A673 (cell line): ENCODE data around the gene CAMK2G. TPM values are rescaled to one million over a fixed set of nuclear protein-coding genes. Genes with fewer than 3 reads are reported as not detected.

Source experiments
- BruUV-seq: library from RNA; stranded (reverse); fragments of 400-500 nt; replicated peaks from 2 replicates; lab custom pipeline; 2021; lab: Mats Ljungman, UMichigan
- CTCF ChIA-PET: fragments of 300-600 bp; sonication (Branson Sonifier 250); formaldehyde crosslinking; loops from one replicate; lab custom pipeline; 2022; ENCODE audit warnings: antibody characterized with exemption; lab: Charles Lee
- POLR2A ChIA-PET: fragments of 300-600 bp; sonication (Branson Sonifier 250); formaldehyde crosslinking; loops from one replicate; lab custom pipeline; 2022; ENCODE audit warnings: antibody characterized with exemption; ENCODE audit not compliant: low non-redundant PET; lab: Charles Lee
- DNase-seq: peaks from one replicate; pipeline ENCODE4 v3.0.0-alpha.2; 2015; ENCODE audit warnings: low spot score
- H3K27ac ChIP-seq: fragments of 200-600 bp; sonication (generic); 2 replicates; pipeline ENCODE4 v1.5.1; 2016; ENCODE audit warnings: mixed run types, low read depth, mild to moderate bottlenecking, mixed read lengths, antibody characterized with exemption, low read length; ENCODE audit not compliant: poor library complexity, severe bottlenecking
- H3K27me3 ChIP-seq: fragments of 200-600 bp; sonication (generic); replicated peaks from 2 replicates; pipeline ENCODE4 v1.6.1; 2017; ENCODE audit warnings: mixed run types, low read depth, mild to moderate bottlenecking, mixed read lengths, antibody characterized with exemption, low read length; ENCODE audit not compliant: insufficient read depth, poor library complexity
- H3K36me3 ChIP-seq: fragments of 200-600 bp; sonication (generic); 2 replicates; pipeline ENCODE4 v1.6.1; 2016; ENCODE audit warnings: mixed run types, mild to moderate bottlenecking, mixed read lengths, antibody characterized with exemption, low read length; ENCODE audit not compliant: insufficient read depth, poor library complexity, severe bottlenecking
- H3K4me1 ChIP-seq: fragments of 200-600 bp; sonication (generic); 2 replicates; pipeline ENCODE4 v1.6.1; 2017; ENCODE audit warnings: mixed run types, mild to moderate bottlenecking, mixed read lengths, antibody characterized with exemption, low read length; ENCODE audit not compliant: insufficient read depth, poor library complexity, severe bottlenecking
- H3K4me3 ChIP-seq: fragments of 200-600 bp; sonication (generic); 2 replicates; pipeline ENCODE4 v1.5.1; 2016; ENCODE audit warnings: low read depth, mixed run types, mild to moderate bottlenecking, mixed read lengths, low read length; ENCODE audit not compliant: poor library complexity, severe bottlenecking
- H3K9me3 ChIP-seq: fragments of 200-600 bp; sonication (generic); 2 replicates; pipeline ENCODE4 v1.6.1; 2016; ENCODE audit warnings: mixed run types, low read depth, mild to moderate bottlenecking, mixed read lengths, antibody characterized with exemption, low read length; ENCODE audit not compliant: poor library complexity, severe bottlenecking
- EZH2 ChIP-seq: fragments of 200-600 bp; sonication (generic); IDR thresholded peaks from 2 replicates; pipeline ENCODE4 v1.6.1; 2017; ENCODE audit warnings: borderline replicate concordance, low read depth, mild to moderate bottlenecking, mixed read lengths, antibody characterized with exemption, low read length; ENCODE audit not compliant: poor library complexity, severe bottlenecking
- intact Hi-C: fragments of 100-400 bp; cut with micrococcal nuclease; formaldehyde crosslinking; loops from one replicate; pipeline ENCODE4 v1.10.0; 2022; ENCODE audit not compliant: unreplicated experiment
- total RNA-seq: library from RNA; stranded (reverse); gene quantifications from 2 replicates; pipeline ENCODE4 v1.2.3, GENCODE V29; 2021
- TF ChIP-seq, protein P1 (sequence below): fragments of 300-800, 200-600 bp; sonication (generic); conservative IDR thresholded peaks from 2 replicates; pipeline ENCODE4 v1.5.1; 2017; ENCODE audit warnings: low read depth, mild to moderate bottlenecking, antibody characterized with exemption, low read length, moderate library complexity, mixed read lengths

CAMK2G gene
- total RNA-seq, 1 experiment from 2014 or later: 32.7 TPM

- H3K36me3 ChIP-seq: peaks cover 15% of the 10 kb centered on the region
- TF ChIP-seq, protein P1, sequence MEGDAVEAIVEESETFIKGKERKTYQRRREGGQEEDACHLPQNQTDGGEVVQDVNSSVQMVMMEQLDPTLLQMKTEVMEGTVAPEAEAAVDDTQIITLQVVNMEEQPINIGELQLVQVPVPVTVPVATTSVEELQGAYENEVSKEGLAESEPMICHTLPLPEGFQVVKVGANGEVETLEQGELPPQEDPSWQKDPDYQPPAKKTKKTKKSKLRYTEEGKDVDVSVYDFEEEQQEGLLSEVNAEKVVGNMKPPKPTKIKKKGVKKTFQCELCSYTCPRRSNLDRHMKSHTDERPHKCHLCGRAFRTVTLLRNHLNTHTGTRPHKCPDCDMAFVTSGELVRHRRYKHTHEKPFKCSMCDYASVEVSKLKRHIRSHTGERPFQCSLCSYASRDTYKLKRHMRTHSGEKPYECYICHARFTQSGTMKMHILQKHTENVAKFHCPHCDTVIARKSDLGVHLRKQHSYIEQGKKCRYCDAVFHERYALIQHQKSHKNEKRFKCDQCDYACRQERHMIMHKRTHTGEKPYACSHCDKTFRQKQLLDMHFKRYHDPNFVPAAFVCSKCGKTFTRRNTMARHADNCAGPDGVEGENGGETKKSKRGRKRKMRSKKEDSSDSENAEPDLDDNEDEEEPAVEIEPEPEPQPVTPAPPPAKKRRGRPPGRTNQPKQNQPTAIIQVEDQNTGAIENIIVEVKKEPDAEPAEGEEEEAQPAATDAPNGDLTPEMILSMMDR: no peak
- no peak for TF ChIP-seq EZH2
- no peak overlapping the region for H3K4me3 ChIP-seq
- H3K27ac ChIP-seq: no peak overlapping the region
- intact Hi-C loops: no loop called here
- no peaks in the 10 kb centered on the region for H3K27me3 ChIP-seq
- DNase-seq: no peak
- no peaks in the 10 kb centered on the region for H3K9me3 ChIP-seq
- no peaks in the 10 kb centered on the region for H3K4me1 ChIP-seq
- ChIA-PET CTCF (interaction anchor here (0.6 kb wide), 1 partner anchor 62 kb away, joined by 5 read pairs; no protein-coding TSS in a partner anchor), POLR2A (no interaction called here)
- BruUV-seq: no TSS peak
Measured at GRCh38 chr10:73840403-73841060, 33.8 kb downstream of the CAMK2G start.

GRCh38 chr10:73840056-73840402, 34.3 kb downstream of the CAMK2G start:
- Histone ChIP-seq H3K27me3 (no peaks in the 10 kb centered on the region), H3K4me1 (no peaks in the 10 kb centered on the region), H3K36me3 (peaks cover 15% of the 10 kb centered on the region), H3K4me3 (no peak overlapping the region), H3K9me3 (no peaks in the 10 kb centered on the region), H3K27ac (no peak overlapping the region)
- BruUV-seq: no TSS peak
- CTCF ChIA-PET: interaction anchor here (0.6 kb wide), 1 partner anchor 62 kb away, joined by 5 read pairs; no protein-coding TSS in a partner anchor
- POLR2A ChIA-PET: no interaction called here
- intact Hi-C loops: no loop called here
- TF ChIP-seq EZH2: no peak
- TF ChIP-seq, protein P1: no peak
- no peak for DNase-seq

- no peak for DNase-seq
Measured at GRCh38 chr10:73839276-73839966, 34.9 kb downstream of the CAMK2G start.

More at GRCh38 chr10:73839276-73839966, 34.9 kb downstream of the CAMK2G start:
- intact Hi-C loops: no loop called here
- TF ChIP-seq, protein P1: no peak
- TF ChIP-seq EZH2: no peak
- no TSS peak for BruUV-seq
- peaks cover 15% of the 10 kb centered on the region for H3K36me3 ChIP-seq
- no peak overlapping the region for H3K4me3 ChIP-seq
- POLR2A ChIA-PET: no interaction called here
- no peak overlapping the region for H3K27ac ChIP-seq
- CTCF ChIA-PET: no interaction called here
- no peaks in the 10 kb centered on the region for H3K4me1 ChIP-seq
- no peaks in the 10 kb centered on the region for H3K27me3 ChIP-seq
- H3K9me3 ChIP-seq: no peaks in the 10 kb centered on the region
